NCI-H146 (cell line): ENCODE results near the gene TOMM70.
A peak's percentile ranks its signal among the peaks of the same experiment; 100 is the strongest.
"Not testable (repeated sequence)": the region's sequence is repeated elsewhere in the genome, so short reads cannot be mapped to it uniquely, and the experiment has no call there.

Experiments
- DNase-seq: peaks from one replicate; lab custom pipeline; 2025; lab: John Stamatoyannopoulos, UW

The TOMM70 gene

DNA sequence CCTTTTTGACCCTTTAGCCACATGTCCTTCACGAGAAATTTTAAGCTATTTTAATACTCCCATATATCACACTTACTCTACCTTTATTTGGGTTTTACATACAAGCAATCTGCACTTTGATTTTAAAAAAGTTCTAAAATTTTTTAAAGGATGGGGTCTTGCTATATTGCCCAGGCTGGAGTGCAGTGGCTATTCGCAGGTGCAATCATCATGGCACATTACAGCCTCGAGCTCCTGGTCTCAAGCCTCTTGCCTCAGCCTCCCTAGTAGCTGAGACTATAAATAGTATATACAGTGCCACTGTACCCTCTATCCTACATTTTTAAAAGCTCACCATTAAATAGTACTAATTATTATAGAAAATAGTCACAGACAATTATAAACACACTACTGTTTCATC lies 36.5 kb downstream of the TOMM70 start:
- DNase-seq = no peak

DNA sequence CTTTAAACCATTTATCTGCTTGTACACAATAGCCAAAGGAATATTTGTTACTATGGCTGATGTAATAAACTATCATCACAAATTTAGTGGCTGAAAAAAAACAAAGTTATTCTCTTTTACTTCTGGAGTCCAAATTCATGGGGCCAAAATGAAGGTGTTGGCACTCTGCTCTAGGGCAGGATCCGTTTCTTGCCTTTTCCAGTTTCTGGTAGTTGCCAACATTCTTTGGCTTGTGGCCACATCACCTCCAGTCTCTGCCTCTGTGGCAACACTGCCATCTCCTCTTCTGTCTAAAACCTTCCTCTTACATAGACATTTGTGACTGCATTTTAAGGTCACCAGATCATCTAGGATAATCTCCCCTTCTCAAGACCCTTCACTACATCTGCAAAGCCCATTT lies 39.0 kb downstream of the TOMM70 start:
- no peak for DNase-seq

DNA sequence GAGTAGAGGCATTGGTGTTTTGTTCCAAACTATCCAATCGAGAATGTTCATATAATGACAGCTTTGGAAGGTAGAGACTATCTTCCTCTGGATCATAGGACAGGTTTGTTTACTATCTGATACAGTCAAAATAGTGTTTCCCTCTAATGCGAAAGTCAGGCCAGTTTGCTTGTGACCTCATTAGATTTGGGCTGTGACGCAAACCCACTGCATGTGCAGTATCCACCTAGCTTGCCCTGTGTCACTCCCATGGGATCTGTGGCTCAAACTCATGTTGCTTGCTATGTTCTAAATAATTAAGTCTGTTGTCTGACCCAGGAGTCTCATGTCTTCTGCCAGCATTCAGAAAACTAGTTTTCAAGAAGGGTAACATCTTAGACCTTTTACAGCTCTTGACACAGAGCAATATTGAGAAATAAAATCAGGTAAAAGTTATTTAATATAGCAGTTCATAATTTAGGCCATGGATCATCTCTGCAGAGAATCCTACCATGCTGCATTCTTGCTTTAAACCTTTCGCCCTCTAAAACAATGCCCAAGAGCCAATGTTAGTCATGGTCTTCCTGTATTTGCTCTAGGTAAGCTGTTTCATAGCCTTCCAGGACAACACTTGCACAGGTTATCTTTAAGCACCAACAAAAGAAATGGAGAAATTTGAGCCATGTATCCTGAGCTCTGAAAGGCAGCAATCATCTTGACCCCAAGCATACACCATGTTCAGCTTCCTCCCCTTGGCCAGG lies 40.0 kb downstream of the TOMM70 start:
- DNase-seq = no peak

DNA sequence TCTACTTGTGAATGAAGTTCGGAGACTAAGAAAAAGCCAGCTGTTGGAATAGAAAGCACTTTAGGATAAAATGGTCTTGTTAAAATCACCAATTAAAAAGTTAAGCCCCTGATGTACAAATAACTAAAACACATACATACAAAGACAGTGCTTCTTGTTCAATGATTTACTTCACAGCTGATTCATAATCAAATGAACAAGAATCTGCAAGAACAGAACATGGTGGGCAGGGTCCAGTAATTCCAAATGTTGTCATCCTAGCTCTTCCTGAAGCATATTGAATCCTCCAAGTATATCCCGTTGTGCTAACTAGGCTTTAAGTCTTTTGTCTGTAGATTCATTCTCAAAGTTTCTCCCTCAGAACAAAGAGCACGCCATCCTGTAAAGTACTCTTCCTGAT lies 41.9 kb downstream of the TOMM70 start:
- no peak for DNase-seq

DNA sequence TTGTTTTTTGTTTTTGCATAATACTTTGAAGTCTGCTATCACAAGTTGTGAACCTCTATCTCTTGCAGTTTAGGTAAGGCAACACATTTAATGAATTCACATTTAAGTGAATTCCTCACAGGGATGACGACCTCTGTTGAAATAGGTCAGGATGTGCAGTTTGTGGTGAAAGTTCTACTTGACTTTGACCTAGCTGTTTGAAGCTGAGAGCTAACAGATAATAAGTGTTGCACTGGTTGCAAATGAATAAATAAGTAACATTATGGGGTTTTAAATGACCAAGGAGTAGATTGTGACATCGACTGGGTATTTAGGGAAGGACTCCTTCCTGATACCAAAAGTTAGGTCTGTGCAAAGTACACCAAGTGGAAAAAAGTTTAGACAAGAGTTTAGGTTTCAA lies 42.5 kb downstream of the TOMM70 start:
- DNase-seq = no peak

DNA sequence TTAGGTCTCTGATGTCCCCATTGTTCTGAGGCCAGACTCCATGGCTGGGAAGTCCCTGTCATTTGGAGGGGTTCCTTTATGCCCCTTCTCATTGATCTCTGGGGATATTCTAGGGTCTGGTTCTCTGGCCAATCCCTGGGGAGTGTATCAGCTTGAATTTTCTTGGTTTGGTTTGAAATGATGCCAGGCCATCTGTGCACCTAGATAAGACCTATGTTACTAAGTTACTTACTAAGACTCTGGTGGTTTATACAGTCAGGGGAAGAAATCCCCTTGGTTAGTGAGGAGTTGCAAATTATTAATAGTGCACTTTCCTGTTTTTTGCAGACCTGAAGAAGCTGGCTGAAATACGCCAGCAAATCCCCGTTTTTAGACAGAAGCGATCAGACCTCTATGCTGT lies 46.0 kb downstream of the TOMM70 start:
- no peak for DNase-seq

DNA sequence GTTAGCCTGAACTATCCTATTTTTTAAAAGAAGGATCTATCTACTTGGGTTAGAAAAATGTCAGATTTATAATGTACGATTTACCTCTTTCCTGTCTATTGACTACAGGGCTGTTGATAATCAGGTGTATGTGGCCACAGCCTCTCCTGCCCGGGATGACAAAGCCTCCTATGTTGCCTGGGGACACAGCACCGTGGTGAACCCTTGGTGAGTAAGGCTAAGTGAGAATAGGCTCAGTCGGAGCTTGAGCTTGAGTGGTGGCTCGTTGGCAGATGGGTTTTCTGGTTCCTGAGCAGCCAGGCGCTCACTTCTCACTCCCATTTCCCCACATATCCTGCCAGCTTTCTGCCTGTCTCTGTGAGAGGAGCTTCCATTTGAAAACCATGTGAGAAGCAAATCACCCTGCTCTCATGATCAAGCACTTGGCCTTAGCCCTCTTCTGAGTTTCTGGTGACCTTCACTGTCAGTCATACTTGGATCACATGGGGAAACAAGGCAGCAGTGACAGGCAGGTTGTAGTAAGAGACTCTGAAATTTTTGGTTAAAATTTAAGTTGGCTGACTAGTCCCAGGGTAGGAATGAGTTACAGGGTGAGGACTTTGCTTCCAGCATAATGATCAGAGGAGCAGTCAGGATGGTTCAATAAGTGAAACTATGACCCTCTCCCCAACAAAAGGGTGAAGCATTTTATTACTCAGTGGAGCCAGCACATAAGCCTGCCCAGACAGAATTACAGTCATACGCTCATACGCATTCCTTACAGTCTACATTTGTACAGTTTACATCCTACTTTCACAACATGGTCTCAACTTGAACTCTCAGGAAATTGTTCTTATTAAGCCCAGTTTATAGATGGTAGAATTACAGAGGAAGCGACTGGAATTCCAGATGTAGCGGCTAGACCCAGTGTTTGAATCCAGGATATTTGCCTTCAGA lies 48.3 kb downstream of the TOMM70 start:
- no peak for DNase-seq

DNA sequence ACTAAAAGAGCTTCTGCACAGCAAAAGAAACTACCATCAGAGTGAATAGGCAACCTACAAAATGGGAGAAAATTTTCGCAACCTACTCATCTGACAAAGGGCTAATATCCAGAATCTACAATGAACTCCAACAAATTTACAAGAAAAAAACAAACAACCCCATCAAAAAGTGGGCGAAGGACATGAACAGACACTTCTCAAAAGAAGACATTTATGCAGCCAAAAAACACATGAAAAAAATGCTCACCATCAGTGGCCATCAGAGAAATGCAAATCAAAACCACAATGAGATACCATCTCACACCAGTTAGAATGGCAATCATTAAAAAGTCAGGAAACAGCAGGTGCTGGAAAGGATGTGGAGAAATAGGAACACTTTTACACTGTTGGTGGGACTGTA lies 49.1 kb downstream of the TOMM70 start:
- not testable (repeated sequence) for DNase-seq

DNA sequence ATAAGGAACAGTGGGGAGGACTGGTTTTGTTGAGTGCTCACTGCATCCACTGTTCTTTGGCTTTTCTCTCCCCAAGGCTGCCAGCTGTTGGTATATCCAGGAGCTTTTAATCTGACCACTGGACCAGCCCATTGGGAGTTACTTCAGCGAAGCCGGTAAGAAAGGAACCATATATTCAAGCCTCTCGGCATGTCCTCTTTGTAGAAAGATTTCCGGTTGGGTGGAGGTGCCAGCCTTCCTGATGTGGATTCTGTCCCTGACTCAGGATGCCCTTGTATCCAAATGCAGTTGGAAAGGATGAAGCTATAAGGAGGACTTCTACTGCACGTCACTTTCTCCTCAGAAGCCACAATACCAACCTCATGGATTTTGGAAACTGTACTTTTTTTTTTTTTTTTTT lies 52.2 kb downstream of the TOMM70 start:
- DNase-seq = no peak

DNA sequence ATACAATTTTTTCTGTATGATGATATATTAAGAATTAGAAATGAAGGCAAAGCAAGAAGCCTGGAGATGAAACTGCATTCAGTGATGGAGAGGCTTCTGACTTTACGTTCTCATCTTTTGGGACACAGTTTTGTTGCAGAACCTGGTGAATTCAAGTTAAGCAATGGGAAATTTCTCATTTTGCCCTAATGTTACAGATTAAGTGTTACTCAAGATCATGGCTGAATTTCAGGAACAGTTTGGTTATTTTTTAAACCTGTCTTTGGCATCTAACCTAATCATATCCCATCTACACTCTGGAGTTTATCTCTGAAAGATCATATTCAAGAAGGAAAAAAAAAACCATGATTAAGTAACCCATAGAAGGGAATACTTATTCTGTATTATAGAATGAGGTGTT lies 60.4 kb downstream of the TOMM70 start:
- no peak for DNase-seq

DNA sequence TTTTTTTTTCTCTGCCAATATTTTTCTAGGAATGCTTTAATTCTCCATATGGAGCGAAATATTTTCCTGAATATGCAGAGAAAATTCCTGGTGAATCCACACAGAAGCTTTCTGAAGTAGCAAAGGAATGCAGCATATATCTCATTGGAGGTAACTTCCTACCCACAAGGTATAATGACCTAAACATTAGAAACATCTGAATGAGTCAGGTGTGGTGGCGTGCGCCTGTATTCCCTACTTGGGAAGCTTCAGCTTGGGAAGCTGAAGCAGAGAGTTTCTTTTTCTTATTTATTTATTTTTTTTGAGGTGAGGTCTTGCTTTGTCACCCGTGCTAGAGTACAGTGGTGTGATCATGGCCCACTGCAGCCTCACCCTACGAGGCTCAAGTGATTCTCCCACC lies 61.1 kb downstream of the TOMM70 start:
- no peak for DNase-seq

DNA sequence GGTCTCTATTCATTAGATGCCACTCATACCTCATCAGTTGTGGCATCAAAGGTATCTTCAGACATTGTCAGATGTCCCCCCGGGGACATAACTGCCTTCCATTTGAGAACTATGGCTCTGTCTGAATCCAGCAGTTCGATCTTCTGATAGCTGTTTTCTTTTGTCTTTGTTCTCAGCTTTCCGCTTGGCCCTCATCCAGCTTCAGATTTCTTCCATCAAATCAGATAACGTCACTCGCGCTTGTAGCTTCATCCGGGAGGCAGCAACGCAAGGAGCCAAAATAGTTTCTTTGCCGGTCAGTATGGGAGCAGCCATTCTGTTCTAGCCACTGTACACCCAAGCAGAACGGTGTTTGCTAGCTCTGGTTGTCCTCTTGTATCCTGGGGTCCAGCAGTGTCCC lies 62.0 kb downstream of the TOMM70 start:
- DNase-seq = no peak

DNA sequence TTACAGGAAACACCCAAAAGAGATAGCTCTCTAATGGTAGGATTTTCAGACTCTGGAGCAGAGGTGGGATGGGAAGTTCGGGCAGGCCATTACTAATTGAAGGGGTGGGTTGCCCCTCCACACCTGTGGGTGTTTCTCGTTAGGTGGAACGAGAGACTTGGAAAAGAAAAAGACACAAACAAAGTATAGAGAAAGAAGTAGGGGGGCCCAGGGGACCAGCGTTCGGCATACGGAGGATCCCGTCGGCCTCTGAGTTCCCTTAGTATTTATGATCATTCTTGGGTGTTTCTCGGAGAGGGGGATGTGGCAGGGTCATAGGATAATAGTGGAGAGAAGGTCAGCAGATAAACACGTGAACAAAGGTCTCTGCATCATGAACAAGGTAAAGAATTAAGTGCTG lies 64.7 kb downstream of the TOMM70 start:
- DNase-seq = not testable (repeated sequence)

DNA sequence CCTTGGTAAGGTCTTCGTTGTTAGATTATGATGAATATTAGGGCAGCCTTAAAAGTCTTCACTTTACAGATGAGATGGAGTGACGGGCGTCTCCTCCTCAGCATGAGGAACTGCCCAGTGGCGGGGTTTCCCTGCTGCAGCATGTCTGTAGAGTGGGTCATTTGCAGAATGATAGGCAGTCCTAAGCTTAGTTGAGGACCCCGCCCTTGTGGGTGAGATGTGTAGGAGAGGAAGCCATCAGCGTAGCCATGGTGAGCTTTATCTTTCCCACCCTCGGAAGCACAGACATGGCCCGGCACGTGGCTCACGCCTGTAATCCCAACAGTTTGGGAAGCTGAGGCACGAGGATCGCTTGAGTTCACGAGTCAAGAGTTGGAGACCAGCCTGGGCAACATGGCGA lies 65.5 kb downstream of the TOMM70 start:
- DNase-seq = peak; percentile 61

DNA sequence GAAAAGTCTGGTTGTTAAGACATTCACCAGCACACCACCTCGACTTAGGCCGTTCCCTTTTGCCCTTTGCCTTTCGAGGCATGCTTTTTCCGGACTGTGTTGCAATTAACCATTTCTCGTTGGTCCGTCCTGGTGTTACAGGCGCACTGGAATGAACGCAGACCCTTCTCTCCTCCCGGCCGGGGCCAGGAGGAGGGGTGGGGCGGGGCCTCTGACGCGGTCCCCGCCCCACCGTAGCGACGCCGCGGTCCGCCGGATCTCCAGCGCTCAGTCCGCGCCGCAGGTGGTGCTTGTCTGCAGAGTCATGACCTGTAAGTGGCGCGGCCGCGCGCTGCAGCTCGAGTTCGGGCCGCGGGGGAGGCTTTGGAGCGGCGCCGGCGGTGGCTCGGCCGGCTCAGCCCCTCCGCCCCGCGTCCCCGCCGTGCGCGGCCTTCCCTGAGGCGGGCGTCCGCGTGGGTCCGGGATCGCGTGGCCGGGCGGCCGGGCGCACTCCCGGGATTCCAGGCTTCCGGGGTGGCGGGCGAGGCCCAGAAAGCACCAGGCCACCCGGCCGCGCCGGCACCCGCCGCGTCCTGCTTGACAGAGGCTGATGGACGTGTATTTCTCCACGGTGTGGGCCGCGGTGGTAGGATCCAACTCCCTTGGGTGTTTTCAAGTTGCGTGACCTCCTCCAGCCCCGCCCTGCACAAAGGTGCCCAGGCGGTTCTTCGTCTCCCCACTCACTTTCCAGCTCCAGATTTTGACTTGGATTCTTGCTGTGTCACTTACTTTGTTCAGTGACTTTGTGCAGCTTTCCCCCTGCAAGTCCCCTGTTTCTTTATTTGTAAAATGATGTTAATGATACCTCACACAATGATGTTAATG lies 66.2 kb downstream of the TOMM70 start, which contains the start of gene NIT2:
TSS of gene NIT2 (plus strand) at position 270 of the 864 bp plus-strand sequence. CDS start at position 305, 35 bp downstream.
- DNase-seq = peak; percentile 91

DNA sequence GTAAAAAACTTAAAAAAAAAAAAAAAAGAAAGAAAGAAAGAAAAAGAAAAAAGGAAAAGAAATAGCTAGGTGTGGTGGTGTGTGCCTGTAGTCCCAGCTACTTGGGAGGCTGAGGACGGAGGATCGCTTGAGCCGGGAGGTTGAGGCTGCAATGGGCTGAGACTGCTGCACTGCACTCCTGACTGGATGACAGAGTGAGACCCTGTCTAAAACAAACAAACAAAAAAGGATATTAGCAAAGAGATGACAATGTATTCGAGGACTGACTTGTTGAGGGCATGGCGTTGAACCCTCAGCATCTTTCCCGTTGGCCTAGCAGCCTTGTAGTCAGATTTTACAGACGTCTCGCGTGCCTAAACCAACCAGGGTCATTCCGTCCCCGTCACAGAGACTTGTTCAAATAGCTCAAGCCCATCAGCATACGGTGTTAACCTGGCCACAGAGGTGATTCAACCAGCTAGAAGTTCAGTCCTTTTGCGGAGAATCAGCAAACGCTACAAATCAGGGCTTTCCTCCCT lies 66.9 kb downstream of the TOMM70 start:
- DNase-seq = peak; percentile 72

DNA sequence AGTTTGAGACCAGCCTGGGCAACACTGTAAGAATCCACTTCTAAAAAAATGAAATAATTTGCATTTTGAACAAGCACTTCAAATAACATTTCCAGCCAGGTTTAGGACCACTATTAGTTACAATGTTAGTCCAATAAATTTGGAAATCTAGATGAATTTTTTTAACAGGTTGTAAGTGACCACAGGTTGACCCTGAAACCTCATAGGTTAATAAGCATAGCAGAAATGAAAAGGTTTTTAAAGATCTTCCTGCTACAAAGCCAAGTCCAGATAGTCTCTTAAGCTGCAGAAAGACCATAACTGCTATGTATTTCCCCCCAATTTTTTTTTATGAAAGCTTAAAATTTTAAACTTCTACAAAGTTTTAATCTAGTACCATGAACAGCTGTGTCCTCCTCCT lies 67.8 kb downstream of the TOMM70 start:
- no peak for DNase-seq

DNA sequence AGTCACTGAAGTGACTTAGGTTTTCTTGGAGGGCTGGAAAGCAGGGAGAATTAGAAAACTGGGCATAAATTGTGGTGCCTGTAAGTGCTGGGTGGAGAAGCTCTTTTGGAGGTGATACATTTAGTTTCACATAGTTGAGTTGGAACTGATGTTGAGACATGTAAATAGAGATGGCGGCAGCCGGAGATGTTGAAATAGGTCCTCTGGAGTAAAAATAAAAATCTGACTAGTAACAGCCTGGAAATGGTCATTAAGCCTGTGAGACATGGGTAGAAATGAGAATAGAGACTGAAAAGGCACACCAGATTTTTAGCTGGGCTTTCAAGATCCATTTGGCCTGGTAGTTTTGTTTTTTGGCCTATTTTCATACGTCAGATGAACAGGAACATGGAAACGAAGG lies 69.2 kb downstream of the TOMM70 start:
- no peak for DNase-seq

DNA sequence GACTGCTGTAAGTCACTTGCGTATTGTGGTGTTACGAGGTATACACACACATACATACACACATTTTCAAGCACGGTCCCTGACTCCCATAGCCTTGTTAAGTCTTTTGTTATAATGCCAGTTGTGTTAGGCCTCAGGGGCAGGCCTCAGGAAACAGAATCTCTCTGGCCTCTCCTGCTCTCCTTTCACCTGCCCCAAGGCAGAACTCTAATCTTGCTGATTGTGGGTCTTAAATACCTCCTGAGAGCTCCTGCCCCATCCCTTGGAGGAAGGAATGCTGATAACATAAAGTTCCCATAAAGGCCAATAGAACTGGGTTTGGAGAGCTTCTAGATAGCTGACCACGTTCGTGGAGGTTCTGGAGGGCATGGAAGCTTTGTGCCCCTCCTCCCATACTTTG lies 70.2 kb downstream of the TOMM70 start:
- DNase-seq = no peak

DNA sequence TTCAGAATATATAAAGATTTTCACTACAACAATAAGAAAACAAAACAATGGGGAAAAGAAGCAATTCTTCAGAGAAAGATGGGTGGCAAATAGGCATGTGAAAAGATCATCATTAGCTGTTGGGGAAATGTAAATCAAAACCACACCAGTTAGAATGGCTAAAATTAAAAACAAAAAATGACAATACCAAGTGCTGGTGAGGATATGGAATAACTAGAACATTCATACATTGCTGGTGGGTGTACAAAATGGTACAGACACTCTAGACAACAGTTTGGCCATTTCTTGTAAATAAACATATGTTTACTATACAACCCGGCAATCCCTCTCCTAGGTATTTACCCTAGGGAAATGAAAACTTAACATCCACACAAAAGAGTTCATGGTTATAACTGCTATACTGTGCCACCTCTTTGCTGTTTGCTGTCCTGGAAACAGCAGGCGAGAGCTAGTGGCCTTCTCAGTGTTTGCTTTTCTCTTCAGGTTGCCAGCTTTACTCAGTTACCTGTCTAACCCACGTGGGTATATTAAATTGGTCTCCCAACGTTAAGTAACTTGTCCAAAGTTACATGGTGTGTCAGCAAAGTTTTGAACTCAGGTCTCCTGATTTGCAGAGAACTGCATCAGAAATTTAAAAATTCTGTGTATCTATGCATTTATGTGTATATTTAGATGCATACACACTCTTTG lies 70.9 kb downstream of the TOMM70 start:
- DNase-seq = peak; percentile 4

DNA sequence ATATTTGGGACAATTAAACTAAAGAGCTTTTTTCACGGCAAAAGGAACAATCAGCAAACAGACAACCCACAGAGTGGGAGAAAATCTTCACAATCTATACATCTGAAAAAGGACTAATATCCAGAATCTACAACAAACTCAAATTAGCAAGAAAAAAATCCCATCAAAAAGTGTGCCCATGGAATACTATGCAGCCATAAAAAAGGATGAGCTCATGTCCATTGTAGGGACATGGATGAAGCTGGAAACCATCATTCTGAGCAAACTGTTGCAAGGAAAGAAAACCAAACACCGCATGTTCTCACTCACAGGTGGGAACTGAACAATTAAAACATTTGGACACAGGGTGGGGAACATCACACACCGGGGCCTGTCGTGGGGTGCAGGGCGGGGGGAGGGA lies 73.5 kb downstream of the TOMM70 start:
- DNase-seq = not testable (repeated sequence)
